Activated CD4-positive, alpha-beta T cell treated with anti-CD3 and anti-CD28 coated beads for 36 hours (primary cell): Measurements from ENCODE around the gene HEATR5B. TPM values are rescaled to one million over a fixed set of nuclear protein-coding genes. Genes with fewer than 3 reads are reported as not detected.
A peak's percentile ranks its signal among the peaks of the same experiment; 100 is the strongest.

Experiments used
- ATAC-seq: fragments of 200-7000 bp; cut with Tn5 transposase; one replicate; pipeline ENCODE4 v1.10.0; 2021; ENCODE audit warnings: mild to moderate bottlenecking, moderate library complexity
- CTCF ChIA-PET: fragments of 350-600 bp; sonication (Branson Sonifier 250); formaldehyde crosslinking; loops from one replicate; lab custom pipeline; 2021; ENCODE audit warnings: antibody characterized with exemption; lab: Charles Lee
- POLR2A ChIA-PET: fragments of 350-600 bp; sonication (Branson Sonifier 250); formaldehyde crosslinking; loops from one replicate; lab custom pipeline; 2021; ENCODE audit warnings: antibody characterized with exemption, inconsistent platforms; lab: Charles Lee
- DNase-seq: peaks from one replicate; pipeline ENCODE4 v3.0.0-alpha.2; 2020
- H3K27ac Mint-ChIP-seq: one replicate; pipeline ENCODE4 v1.8.0; 2021; ENCODE audit warnings: mixed read lengths
- H3K27me3 Mint-ChIP-seq: one replicate; pipeline ENCODE4 v1.8.0; 2021; ENCODE audit warnings: mixed read lengths
- H3K36me3 Mint-ChIP-seq: one replicate; pipeline ENCODE4 v1.8.0; 2021; ENCODE audit warnings: low read depth, mixed read lengths
- H3K4me1 Mint-ChIP-seq: one replicate; pipeline ENCODE4 v1.8.0; 2021; ENCODE audit warnings: mixed read lengths
- H3K4me3 Mint-ChIP-seq: one replicate; pipeline ENCODE4 v1.8.0; 2021; ENCODE audit warnings: mild to moderate bottlenecking, moderate library complexity, mixed read lengths
- H3K9me3 Mint-ChIP-seq: one replicate; pipeline ENCODE4 v1.8.0; 2021; ENCODE audit warnings: low read depth, mixed read lengths
- intact Hi-C, 2 experiments: fragments of 100-400 bp; cut with DNase I in 1 of 2; cut with micrococcal nuclease in 1 of 2; formaldehyde crosslinking; loops; one replicate each; pipeline versions ENCODE4 v1.14.2 to v1.15.1; 2022 to 2024; cut with DNase I, micrococcal nuclease
- total RNA-seq, 2 experiments: library from RNA; stranded (reverse); gene quantifications; one replicate each; pipeline ENCODE4 v1.2.3, GENCODE V29; 2021

The HEATR5B gene
- total RNA-seq, 2 experiments from 2014 or later, result 15.2 TPM

DNA sequence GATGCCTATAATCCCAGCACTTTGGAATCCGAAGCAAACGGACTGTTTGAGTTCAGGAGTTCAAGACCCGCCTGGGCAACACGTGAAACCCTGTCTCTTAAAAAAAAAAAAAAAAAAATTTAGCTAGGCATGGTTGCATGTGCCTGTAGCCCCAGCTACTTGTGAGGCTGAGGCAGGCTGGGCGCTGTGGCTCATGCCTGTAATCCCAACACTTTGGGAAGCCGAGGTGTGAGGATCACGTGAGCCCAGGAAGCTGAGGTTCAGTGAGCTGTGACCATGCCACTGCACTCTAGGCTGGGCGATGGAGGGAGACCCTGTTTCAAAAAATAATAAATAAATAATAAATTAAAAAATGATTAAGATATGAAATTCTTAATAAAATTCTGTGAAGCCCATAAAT, 108.9 kb downstream of the HEATR5B start:
- H3K27ac Mint-ChIP-seq, result no peak overlapping the region
- intact Hi-C loops, result no loop called here
- ChIA-PET POLR2A (interaction anchor here (0.6 kb wide), 1 partner anchor 8 kb away, joined by 3 read pairs; no protein-coding TSS in a partner anchor), CTCF (interaction anchor here (0.6 to 0.7 kb wide), 2 partner anchors 27 to 45 kb away, joined by 3 read pairs; no protein-coding TSS in a partner anchor)
- peaks cover 6% of the 10 kb centered on the region for H3K36me3 Mint-ChIP-seq
- H3K27me3 Mint-ChIP-seq, result no peaks in the 10 kb centered on the region
- no peaks in the 10 kb centered on the region for H3K4me1 Mint-ChIP-seq
- peaks cover 4% of the 10 kb centered on the region for H3K9me3 Mint-ChIP-seq
- no peak for ATAC-seq
- DNase-seq, result no peak
- no peak overlapping the region for H3K4me3 Mint-ChIP-seq

DNA sequence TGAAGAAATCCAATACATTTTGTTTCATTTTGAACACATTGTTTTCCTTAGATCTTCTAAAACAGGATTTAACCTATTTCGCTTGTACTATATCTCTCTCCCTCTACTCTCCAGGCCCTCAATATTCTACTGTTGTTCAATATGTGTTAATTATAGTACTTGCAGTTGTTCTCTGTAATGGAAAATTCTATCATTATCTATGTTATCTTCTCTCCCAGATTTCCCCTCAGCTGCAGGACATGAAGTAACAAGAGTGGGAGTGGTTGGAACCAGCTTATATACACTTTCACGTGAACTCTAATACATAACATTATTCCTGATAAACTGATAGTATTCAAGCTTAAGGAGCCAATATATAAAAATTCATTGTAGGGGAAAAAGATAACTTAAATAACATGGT, 110.9 kb downstream of the HEATR5B start:
- no peaks in the 10 kb centered on the region for H3K36me3 Mint-ChIP-seq
- H3K9me3 Mint-ChIP-seq, result peaks cover 1% of the 10 kb centered on the region
- H3K4me1 Mint-ChIP-seq, result no peaks in the 10 kb centered on the region
- ChIA-PET CTCF (interaction anchor here (0.6 kb wide), 1 partner anchor 11 kb away, joined by 3 read pairs; no protein-coding TSS in a partner anchor), POLR2A (interaction anchor here (0.6 kb wide), 1 partner anchor 96 kb away, joined by 5 read pairs; no protein-coding TSS in a partner anchor)
- no peak for DNase-seq
- no peak for ATAC-seq
- no peak overlapping the region for H3K27ac Mint-ChIP-seq
- H3K4me3 Mint-ChIP-seq, result no peak overlapping the region
- H3K27me3 Mint-ChIP-seq, result no peaks in the 10 kb centered on the region
- intact Hi-C loops, result no loop called here

DNA sequence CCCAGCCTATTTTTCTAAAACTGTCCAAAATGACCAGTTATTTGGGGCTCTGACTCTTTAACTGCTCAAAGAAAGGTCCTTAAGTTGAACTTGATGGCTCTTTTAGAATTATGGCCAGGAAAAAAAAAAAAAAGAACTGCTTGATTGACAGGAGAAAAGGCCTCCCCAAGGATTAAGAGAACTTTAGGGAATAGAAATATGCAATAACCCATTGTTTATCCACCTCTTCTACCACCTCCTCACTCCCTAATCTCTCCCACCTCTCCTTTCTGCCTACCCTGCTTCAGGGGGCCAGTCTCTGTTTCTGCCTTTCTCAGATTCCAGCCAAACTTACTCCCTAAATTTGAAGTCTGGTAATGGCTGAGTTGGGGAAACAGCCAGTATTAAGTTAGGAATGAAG, 112.2 kb downstream of the HEATR5B start:
- intact Hi-C loops, result no loop called here
- H3K36me3 Mint-ChIP-seq, result no peaks in the 10 kb centered on the region
- H3K27ac Mint-ChIP-seq, result no peak overlapping the region
- H3K9me3 Mint-ChIP-seq, result no peaks in the 10 kb centered on the region
- H3K27me3 Mint-ChIP-seq, result no peaks in the 10 kb centered on the region
- H3K4me3 Mint-ChIP-seq, result no peak overlapping the region
- CTCF ChIA-PET, result interaction anchor here (1.0 kb wide), 1 partner anchor 24 kb away, joined by 3 read pairs; no protein-coding TSS in a partner anchor
- ATAC-seq (no peak), DNase-seq (no peak)
- peaks cover 8% of the 10 kb centered on the region for H3K4me1 Mint-ChIP-seq
- POLR2A ChIA-PET, result no interaction called here

DNA sequence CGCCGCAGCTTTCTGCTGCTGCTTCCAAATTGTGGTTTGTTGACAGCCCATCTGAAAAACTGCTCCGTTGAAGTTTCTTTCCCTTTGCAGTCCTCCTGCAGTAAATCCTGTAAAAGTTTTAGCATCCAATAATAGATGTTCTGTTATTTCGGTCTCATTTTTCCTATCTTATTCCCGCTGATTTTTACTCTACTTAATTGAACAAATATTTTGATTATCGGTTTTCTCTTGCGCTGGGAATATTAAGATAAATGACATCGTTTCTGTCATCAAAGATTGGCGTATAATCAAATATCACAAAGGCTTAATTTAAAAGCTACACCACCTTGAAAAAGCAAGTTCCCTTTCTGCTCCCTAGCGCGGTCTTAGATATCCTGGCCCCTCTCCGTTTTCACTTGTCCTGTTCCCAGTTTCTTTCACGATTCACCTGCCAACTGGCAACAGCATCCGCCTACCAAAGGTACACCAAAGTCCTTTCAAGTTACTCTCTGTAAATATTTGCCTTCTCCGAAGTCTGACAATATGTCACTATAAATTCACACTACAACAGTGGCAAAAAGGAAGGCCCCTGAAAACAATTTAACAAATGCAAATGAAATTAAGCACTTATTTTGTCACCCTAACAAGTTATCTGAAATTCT, 116.8 kb downstream of the HEATR5B start:
- H3K36me3 Mint-ChIP-seq, result peaks cover 2% of the 10 kb centered on the region
- no peaks in the 10 kb centered on the region for H3K27me3 Mint-ChIP-seq
- no peak for DNase-seq
- H3K4me3 Mint-ChIP-seq, result peak overlapping the region; percentile 100
- intact Hi-C loops, result loop anchor here (2.0 to 5.0 kb wide), 6 partner anchors 117 to 1785 kb away; partner anchors contain the start of genes ATL2 (in 1 of the 2), EIF2AK2 (in 1 of the 2), GPATCH11 (in 1 of the 2) and HEATR5B (in 1 of the 2)
- no peaks in the 10 kb centered on the region for H3K9me3 Mint-ChIP-seq
- H3K27ac Mint-ChIP-seq, result peak overlapping the region; percentile 97
- H3K4me1 Mint-ChIP-seq, result peaks cover 37% of the 10 kb centered on the region
- CTCF ChIA-PET, result no interaction called here
- POLR2A ChIA-PET, result interaction anchor here (0.6 to 1.2 kb wide), 2 partner anchors 8 to 409 kb away, joined by 3 read pairs; no protein-coding TSS in a partner anchor
- ATAC-seq, result no peak

DNA sequence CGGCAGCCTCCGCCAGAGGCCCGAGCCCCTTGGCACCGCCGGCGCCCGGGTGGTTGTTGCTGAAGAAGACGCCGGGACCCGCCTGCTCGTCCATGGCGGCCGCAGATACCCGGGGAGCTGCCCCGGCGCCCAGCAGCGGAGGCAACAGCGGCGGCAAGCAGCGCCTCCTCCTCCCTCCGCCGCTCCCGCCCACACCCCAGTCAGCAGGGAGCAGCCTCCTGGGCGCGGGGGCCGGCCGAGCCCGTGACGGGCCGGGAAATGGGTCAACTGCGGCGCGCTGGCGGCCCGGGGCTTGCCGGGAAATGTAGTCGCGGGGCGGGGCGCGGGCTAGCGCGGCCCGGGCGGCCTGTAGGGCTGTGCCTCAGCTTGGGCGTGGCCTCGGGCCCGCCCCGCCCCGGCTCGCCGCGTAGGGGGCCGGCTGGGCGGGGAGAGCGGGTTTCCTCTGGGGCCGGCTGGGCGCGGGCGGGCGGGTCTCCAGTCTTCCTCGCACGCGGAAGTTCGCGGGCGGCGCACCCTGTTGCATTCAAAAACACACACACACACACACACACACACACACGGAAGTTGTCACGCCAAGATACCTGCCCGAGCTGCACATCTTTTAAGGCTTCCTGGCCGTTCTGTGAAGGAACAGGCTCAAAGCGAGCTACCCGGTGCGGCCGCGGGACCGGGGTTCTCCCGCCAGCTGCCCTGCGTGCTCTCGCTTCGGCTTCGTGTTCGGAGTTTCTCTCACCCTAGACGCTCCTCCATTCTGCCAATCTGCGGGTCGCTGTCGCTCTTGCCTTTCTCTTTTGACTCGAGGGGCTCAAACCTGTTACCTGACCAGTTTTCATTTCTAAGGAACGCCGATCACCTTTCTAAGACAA, 117.6 kb downstream of the HEATR5B start, which contains the start of gene STRN:
Gene STRN, minus strand, starts transcription at position 167 of the 866 bp plus-strand sequence. Its CDS starts 73 bp downstream, at position 94.
- Mint-ChIP-seq H3K27ac (peak within 1 kb of the TSS; percentile 97), H3K4me3 (peak within 1 kb of the TSS; percentile 100), H3K9me3 (no peaks in the 10 kb centered on the region), H3K4me1 (peaks cover 41% of the 10 kb centered on the region), H3K36me3 (peaks cover 6% of the 10 kb centered on the region), H3K27me3 (no peaks in the 10 kb centered on the region)
- POLR2A ChIA-PET, result interaction anchor here (0.6 to 1.2 kb wide), 2 partner anchors 9 to 410 kb away, joined by 3 read pairs; no protein-coding TSS in a partner anchor
- intact Hi-C loops, result loop anchor here (1.0 to 5.0 kb wide), 12 partner anchors 40 to 1786 kb away; partner anchors contain the start of genes GPATCH11 (in 2 of the 2), HEATR5B (in 2 of the 2), ATL2 (in 1 of the 2) and CEBPZ (in 1 of the 2)
- peak; percentile 95 for ATAC-seq
- peak; percentile 99 for DNase-seq
- CTCF ChIA-PET, result no interaction called here

DNA sequence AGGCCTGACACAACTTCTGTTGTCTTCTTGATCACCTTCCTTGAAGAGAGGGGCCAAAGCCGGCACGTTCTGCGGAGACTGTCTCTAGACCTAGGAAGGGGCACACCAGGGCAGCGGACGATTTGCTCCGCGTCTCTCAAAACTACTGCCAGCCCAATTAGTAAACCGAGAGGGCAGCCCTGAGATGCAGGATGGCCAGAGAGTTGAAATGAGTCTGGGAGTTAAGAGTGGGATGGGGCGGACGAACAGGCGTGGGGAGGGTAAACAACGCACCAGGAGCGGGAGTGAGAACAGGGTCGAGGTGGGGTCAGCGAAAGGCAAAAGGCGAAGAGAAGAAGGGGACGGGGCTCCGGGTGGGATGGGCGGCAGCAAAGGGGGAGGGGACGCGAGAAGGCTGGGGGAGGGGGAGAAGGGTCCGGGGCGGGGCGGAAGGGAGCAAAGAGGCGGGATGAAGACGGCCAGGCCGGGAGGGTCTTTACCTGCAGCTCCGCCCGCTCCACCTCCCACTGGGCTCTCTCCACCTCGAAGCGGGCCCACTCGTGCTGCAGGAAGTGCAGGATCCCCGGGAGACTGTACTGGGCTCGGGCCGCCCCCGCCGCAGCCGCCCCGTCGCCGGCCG, 118.3 kb downstream of the HEATR5B start:
- H3K4me1 Mint-ChIP-seq, result peaks cover 46% of the 10 kb centered on the region

DNA sequence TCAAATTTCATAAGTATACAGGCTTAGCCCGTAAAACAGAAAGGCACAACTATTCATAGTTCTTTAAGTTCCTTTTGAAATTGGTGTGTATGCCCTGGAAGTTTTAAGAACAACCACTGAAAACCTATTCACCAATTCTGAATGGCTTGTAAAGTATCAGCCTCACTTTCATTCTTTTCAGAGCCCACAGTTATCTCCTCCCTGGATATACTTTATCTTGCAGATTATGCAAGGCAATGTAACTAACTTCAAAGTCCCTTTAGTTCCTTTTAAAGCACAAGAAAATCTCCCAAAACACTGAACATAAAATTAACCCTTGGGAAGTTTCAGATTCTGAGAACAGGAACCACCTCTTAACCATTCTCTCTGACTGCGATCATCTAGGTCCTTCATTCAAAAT, 119.0 kb downstream of the HEATR5B start:
- CTCF ChIA-PET, result no interaction called here
- no peaks in the 10 kb centered on the region for H3K9me3 Mint-ChIP-seq
- H3K27me3 Mint-ChIP-seq, result no peaks in the 10 kb centered on the region
- H3K4me3 Mint-ChIP-seq, result peak overlapping the region; percentile 100
- intact Hi-C loops, result loop anchor here in 1 of 2 experiments (5.0 kb wide), 1 partner anchor 1787 kb away; the partner anchor contains the start of gene SRSF7
- DNase-seq (no peak), ATAC-seq (no peak)
- H3K27ac Mint-ChIP-seq, result peak overlapping the region; percentile 92
- peaks cover 6% of the 10 kb centered on the region for H3K36me3 Mint-ChIP-seq
- POLR2A ChIA-PET, result interaction anchor here (0.6 kb wide), 1 partner anchor 147 kb away, joined by 5 read pairs; no protein-coding TSS in a partner anchor
- peaks cover 50% of the 10 kb centered on the region for H3K4me1 Mint-ChIP-seq

More for the DNA sequence above, 118.3 kb downstream of the HEATR5B start:
- peak overlapping the region; percentile 100 for H3K4me3 Mint-ChIP-seq
- H3K27ac Mint-ChIP-seq, result peak overlapping the region; percentile 92
- no peaks in the 10 kb centered on the region for H3K9me3 Mint-ChIP-seq
- H3K27me3 Mint-ChIP-seq, result no peaks in the 10 kb centered on the region
- intact Hi-C loops, result loop anchor here (1.0 to 5.0 kb wide), 12 partner anchors 40 to 1786 kb away; partner anchors contain the start of genes GPATCH11 (in 2 of the 2), HEATR5B (in 2 of the 2), ATL2 (in 1 of the 2) and CEBPZ (in 1 of the 2)
- ATAC-seq (peak; percentile 9), DNase-seq (peak; percentile 66)
- H3K36me3 Mint-ChIP-seq, result peaks cover 6% of the 10 kb centered on the region
- POLR2A ChIA-PET, result no interaction called here
- CTCF ChIA-PET, result no interaction called here

DNA sequence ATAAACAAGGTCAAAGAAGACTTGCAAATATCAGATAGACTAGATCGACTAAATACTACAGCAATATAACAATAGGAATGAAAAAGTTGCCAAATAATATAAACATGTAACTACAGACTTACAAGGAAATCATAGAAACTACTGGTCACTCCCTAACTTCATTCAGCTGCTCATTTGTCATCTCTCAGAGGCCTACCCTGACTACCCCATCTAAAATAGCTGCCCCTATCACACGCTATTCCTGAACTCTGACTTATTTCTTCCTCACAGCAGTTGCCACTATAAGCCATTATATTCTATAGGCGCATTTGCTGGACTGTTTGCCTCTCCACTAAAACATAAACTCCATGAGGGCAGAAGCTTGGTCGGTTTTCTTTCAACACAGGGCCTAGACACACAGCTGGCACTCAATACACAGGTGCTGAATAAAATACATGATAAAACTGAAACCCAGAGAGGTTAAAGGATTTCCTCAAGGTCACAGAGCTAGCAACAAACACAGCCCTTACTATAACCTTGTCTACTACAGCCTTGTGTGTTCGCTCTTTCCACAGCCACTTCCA, 119.6 kb downstream of the HEATR5B start:
- ChIA-PET CTCF (no interaction called here), POLR2A (interaction anchor here (0.5 to 0.6 kb wide), 2 partner anchors 99 to 147 kb away, joined by 3 to 5 read pairs; no protein-coding TSS in a partner anchor)
- Mint-ChIP-seq H3K27ac (peak overlapping the region; percentile 92), H3K9me3 (no peaks in the 10 kb centered on the region), H3K27me3 (no peaks in the 10 kb centered on the region), H3K4me1 (peaks cover 55% of the 10 kb centered on the region), H3K36me3 (peaks cover 6% of the 10 kb centered on the region), H3K4me3 (peak overlapping the region; percentile 100)
- DNase-seq (no peak), ATAC-seq (no peak)
- intact Hi-C loops, result loop anchor here in 1 of 2 experiments (5.0 kb wide), 1 partner anchor 1788 kb away; the partner anchor contains the start of gene SRSF7

DNA sequence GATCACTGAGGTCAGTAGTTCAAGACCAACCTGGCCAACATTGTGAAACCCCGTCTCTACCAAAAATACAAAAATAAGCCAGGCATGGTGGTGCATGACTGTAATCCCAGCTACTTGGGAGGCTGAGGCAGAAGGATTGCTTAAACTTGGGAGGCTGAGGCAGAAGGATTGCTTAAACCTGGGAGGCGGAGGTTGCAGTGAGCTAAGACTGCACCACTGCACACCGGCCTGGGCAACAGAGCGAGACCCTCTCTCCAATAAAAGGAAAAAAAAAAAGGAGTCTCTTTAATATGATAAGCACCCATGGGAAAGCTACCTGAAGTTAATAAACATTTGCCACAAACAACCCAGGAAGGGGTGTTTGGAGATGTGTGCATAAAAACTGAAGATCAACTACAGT, 120.4 kb downstream of the HEATR5B start:
- intact Hi-C loops, result no loop called here
- DNase-seq, result no peak
- CTCF ChIA-PET, result no interaction called here
- no peak overlapping the region for H3K27ac Mint-ChIP-seq
- H3K36me3 Mint-ChIP-seq, result peaks cover 6% of the 10 kb centered on the region
- no peaks in the 10 kb centered on the region for H3K9me3 Mint-ChIP-seq
- H3K4me1 Mint-ChIP-seq, result peaks cover 64% of the 10 kb centered on the region
- ATAC-seq, result no peak
- H3K27me3 Mint-ChIP-seq, result no peaks in the 10 kb centered on the region
- POLR2A ChIA-PET, result no interaction called here
- no peak overlapping the region for H3K4me3 Mint-ChIP-seq

DNA sequence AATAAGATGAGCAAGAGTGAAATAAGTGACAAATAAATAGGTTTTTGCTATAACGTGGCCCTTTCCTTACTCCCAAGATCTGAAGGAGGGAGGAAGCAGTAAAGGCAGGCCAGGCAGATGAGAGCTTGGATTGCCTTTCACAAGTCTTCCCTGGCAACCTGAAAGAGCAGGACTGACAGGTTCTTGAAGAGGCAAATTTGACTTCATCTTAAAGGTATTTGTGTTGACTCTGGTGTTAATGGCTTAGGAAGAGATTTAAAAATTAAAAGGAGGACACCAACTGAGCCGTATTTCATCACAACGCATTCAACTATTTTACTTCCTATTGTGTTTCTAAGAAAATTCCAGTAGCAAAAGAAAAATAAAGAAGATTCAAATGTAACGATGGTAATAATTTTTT, 121.1 kb downstream of the HEATR5B start:
- Mint-ChIP-seq H3K9me3 (no peaks in the 10 kb centered on the region), H3K4me3 (no peak overlapping the region), H3K36me3 (peaks cover 11% of the 10 kb centered on the region), H3K27me3 (no peaks in the 10 kb centered on the region), H3K4me1 (peaks cover 70% of the 10 kb centered on the region), H3K27ac (no peak overlapping the region)
- no peak for DNase-seq
- CTCF ChIA-PET, result no interaction called here
- intact Hi-C loops, result no loop called here
- ATAC-seq, result no peak
- POLR2A ChIA-PET, result no interaction called here
